Upper lobe of right lung (tissue), 1 donor: Measurements from ENCODE around the gene SLBP. TPM values are rescaled to one million over a fixed set of nuclear protein-coding genes. Genes with fewer than 3 reads are reported as not detected.

ENCODE experiments used
- ATAC-seq: fragments of 200-7000 bp; cut with Tn5 transposase; one replicate; pipeline ENCODE4 v1.9.1; 2020; ENCODE audit warnings: mild to moderate bottlenecking, moderate library complexity
- DNase-seq: peaks from one replicate; pipeline ENCODE4 v3.0.0-alpha.2; 2020
- H3K27ac ChIP-seq: fragments of 200-600 bp; one replicate; pipeline ENCODE4 v1.8.0; 2022
- H3K27me3 ChIP-seq: fragments of 200-600 bp; one replicate; pipeline ENCODE4 v1.8.0; 2022; ENCODE audit warnings: mild to moderate bottlenecking
- H3K36me3 ChIP-seq: fragments of 200-600 bp; one replicate; pipeline ENCODE4 v1.8.0; 2022
- H3K4me1 ChIP-seq: fragments of 200-600 bp; one replicate; pipeline ENCODE4 v1.8.0; 2022
- H3K4me3 ChIP-seq: fragments of 200-600 bp; one replicate; pipeline ENCODE4 v1.8.0; 2022; ENCODE audit warnings: mild to moderate bottlenecking
- H3K9me3 ChIP-seq: fragments of 200-600 bp; one replicate; pipeline ENCODE4 v1.8.0; 2022
- intact Hi-C: fragments of 100-400 bp; cut with DNase I; formaldehyde crosslinking; loops from one replicate; pipeline ENCODE4 v1.11.0; 2022
- total RNA-seq: library from RNA; stranded (reverse); fragmentation: NEBNext Ultra II Directional; extraction: Animal tissue kit (Norgen Biotek cat#: 25700); gene quantifications from one replicate; pipeline ENCODE4 v1.2.1, GENCODE V29; 2021
- TF ChIP-seq, protein P1 (sequence below): fragments of 200-600 bp; IDR thresholded peaks from one replicate; pipeline ENCODE4 v1.8.0; 2022; ENCODE audit warnings: antibody characterized with exemption
- donor health status: DM: no; HTN: yes; CAD: no; lungs with severe emphysema.

The SLBP gene
- total RNA-seq, 1 donor from 2014 or later, result 32.8 TPM

DNA sequence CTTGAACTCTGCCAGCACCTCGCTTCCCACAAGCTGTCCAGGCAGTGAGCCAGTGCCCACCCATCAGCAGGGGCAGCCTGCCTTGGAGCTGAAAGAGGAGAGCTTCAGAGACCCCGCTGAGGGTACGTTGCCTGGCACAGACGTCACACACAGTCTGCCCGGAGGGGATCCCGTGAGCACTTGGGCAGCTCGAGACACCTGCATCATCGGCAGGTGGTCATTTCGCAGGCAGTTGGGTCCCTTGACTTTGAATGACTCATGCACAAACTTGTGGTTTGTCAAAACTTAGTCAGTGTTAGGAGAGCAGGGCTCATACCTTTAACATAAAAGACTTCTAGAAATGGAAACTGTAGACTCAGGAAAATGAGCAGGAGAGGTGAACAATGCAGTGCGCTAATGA, 19.1 kb upstream of the SLBP start:
- Histone ChIP-seq H3K4me1 (peaks cover 30% of the 10 kb centered on the region), H3K9me3 (no peaks in the 10 kb centered on the region), H3K27me3 (no peaks in the 10 kb centered on the region), H3K27ac (no peak overlapping the region), H3K36me3 (peaks cover 5% of the 10 kb centered on the region), H3K4me3 (no peak overlapping the region)
- TF ChIP-seq, protein P1, sequence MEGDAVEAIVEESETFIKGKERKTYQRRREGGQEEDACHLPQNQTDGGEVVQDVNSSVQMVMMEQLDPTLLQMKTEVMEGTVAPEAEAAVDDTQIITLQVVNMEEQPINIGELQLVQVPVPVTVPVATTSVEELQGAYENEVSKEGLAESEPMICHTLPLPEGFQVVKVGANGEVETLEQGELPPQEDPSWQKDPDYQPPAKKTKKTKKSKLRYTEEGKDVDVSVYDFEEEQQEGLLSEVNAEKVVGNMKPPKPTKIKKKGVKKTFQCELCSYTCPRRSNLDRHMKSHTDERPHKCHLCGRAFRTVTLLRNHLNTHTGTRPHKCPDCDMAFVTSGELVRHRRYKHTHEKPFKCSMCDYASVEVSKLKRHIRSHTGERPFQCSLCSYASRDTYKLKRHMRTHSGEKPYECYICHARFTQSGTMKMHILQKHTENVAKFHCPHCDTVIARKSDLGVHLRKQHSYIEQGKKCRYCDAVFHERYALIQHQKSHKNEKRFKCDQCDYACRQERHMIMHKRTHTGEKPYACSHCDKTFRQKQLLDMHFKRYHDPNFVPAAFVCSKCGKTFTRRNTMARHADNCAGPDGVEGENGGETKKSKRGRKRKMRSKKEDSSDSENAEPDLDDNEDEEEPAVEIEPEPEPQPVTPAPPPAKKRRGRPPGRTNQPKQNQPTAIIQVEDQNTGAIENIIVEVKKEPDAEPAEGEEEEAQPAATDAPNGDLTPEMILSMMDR, result no peak
- no peak for DNase-seq
- intact Hi-C loops, result no loop called here
- no peak for ATAC-seq

DNA sequence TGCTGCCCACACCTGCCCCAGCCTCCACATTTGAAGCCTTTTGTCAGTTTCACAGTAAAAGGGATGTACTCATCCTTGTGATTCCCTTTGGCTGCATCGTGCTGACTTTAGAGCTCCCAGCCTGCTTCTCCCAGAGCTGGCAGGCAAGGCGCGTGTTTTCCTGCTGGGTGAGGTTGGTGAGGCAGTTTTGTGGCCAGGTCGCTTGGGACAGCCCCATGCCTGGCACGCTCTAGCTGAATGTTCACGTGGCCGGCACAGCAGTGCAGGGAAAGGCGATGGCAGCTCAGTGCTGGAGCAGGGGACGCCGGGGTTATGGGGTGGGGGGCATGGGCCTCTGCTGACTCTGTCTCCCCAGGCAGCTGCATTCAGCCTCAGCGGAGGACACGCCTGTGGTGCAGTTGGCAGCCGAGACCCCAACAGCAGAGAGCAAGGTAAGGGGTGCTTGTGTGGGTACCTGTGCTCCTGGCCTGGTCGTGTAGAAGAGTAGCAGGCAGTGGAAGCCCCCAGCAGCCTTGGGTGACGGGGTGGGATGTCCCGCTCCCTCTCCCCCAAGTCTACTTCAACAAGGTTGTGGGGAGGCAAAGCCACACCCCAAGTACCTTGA, 18.5 kb upstream of the SLBP start:
- no peaks in the 10 kb centered on the region for H3K9me3 ChIP-seq
- H3K27me3 ChIP-seq, result no peaks in the 10 kb centered on the region
- DNase-seq (no peak), ATAC-seq (no peak)
- peaks cover 30% of the 10 kb centered on the region for H3K4me1 ChIP-seq
- H3K27ac ChIP-seq, result no peak overlapping the region
- H3K36me3 ChIP-seq, result peaks cover 5% of the 10 kb centered on the region
- no peak overlapping the region for H3K4me3 ChIP-seq
- TF ChIP-seq, protein P1, result no peak
- intact Hi-C loops, result no loop called here

DNA sequence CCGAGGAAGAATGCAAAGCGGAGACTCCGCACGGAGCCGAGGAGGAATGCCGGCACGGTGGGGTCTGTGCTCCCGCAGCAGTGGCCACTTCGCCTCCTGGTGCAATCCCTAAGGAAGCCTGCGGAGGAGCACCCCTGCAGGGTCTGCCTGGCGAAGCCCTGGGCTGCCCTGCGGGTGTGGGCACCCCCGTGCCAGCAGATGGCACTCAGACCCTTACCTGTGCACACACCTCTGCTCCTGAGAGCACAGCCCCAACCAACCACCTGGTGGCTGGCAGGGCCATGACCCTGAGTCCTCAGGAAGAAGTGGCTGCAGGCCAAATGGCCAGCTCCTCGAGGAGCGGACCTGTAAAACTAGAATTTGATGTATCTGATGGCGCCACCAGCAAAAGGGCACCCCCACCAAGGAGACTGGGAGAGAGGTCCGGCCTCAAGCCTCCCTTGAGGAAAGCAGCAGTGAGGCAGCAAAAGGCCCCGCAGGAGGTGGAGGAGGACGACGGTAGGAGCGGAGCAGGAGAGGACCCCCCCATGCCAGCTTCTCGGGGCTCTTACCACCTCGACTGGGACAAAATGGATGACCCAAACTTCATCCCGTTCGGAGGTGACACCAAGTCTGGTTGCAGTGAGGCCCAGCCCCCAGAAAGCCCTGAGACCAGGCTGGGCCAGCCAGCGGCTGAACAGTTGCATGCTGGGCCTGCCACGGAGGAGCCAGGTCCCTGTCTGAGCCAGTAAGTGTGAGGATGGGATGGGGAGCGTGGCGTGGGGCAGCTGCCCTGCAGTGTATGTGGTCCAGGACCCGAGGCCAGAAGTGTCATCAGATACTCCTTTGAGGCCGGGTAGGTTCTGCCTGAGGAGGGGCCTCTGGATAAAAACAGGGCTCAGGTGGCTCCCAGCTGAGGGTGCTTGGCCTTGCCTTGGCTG, 16.2 kb upstream of the SLBP start:
- Histone ChIP-seq H3K36me3 (peaks cover 5% of the 10 kb centered on the region), H3K27ac (peak overlapping the region; percentile 79), H3K4me3 (peak overlapping the region; percentile 33), H3K4me1 (peaks cover 30% of the 10 kb centered on the region), H3K27me3 (no peaks in the 10 kb centered on the region), H3K9me3 (no peaks in the 10 kb centered on the region)
- intact Hi-C loops, result loop anchor here (5.0 kb wide), 1 partner anchor 36 kb away; no protein-coding TSS in a partner anchor
- TF ChIP-seq, protein P1, result no peak
- DNase-seq, result peak; percentile 60
- ATAC-seq, result peak; percentile 5

DNA sequence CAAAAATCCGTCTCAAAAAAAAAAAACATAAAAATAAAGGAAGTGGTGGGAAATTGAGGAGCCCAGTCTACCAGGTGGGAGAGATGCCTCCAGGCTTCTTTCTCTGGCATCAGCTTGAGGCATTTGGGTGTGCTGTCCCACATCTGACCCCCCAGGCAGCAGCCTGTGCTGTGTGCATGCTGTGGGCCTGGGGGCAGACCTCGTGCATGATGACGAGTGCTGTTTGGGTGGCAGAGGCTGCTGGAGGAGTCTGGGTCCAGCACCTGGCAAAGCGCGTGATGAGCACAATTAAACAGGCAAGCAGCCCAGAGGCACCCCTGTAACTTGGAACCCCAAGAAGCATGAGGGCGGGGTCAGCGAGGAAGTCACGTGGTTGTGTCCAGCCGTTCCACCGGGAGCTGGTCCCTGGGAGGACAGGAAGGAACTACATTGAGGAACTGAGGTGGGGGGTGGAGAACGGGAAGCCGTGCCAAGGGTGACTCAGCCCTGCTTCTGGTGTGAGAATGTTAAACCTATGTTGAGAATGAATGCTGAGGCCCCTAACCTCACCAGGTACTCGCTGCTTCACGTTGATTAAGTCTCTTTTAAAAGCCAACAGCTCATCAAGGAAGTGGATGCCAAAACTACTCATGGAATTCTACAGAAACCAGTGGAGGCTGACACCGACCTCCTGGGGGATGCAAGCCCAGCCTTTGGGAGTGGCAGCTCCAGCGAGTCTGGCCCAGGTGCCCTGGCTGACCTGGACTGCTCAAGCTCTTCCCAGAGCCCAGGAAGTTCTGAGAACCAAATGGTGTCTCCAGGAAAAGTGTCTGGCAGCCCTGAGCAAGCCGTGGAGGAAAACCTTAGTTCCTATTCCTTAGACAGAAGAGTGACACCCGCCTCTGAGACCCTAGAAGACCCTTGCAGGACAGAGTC, 15.3 kb upstream of the SLBP start:
- Histone ChIP-seq H3K27me3 (no peaks in the 10 kb centered on the region), H3K4me3 (peak overlapping the region; percentile 33), H3K9me3 (no peaks in the 10 kb centered on the region), H3K4me1 (peaks cover 30% of the 10 kb centered on the region), H3K27ac (peak overlapping the region; percentile 79), H3K36me3 (peaks cover 5% of the 10 kb centered on the region)
- ATAC-seq, result peak; percentile 72
- peak; percentile 86 for DNase-seq
- intact Hi-C loops, result loop anchor here (5.0 kb wide), 1 partner anchor 35 kb away; no protein-coding TSS in a partner anchor
- TF ChIP-seq, protein P1, result no peak

DNA sequence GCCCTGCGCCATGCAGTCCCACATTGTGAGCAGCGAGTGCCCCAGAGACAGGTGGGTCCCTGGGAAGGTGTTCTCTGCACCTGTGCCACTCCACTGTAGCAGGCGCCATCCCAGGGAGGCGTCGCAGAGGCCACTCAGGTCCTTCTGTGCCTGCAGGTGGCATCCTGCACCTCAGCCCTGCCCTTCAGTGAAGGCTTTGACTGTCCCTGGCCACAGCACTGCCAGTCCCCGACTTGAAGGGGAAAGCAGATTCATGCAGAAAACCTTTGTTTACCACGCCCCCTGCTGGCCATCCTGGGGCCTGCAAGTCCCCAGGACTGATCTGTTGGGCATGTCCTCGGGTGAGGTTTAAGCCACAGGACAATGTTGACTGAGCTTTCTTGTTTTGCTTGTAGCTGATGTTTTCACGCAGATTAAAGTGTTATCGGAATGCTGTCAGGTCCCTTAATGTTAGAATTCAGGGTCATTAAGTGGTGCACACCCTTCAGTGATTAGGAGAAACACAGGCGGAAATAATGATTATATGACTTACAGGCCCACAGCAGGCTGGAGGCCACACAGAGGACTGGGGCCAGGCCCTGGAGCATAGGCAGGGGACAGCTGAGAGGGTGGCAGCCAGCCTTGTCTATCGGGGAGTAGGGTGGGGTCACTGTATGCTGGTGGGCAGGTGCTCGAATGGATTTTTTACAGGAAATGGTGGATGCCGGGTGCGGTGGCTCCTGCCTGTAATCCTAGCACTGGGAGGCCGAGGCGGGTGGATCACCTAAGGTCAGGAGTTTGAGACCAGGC, 14.2 kb upstream of the SLBP start:
- ATAC-seq (peak; percentile 82), DNase-seq (peak; percentile 93)
- intact Hi-C loops, result loop anchor here (5.0 kb wide), 1 partner anchor 34 kb away; no protein-coding TSS in a partner anchor
- Histone ChIP-seq H3K27ac (peak overlapping the region; percentile 79), H3K4me3 (no peak overlapping the region), H3K27me3 (no peaks in the 10 kb centered on the region), H3K9me3 (no peaks in the 10 kb centered on the region), H3K36me3 (peaks cover 3% of the 10 kb centered on the region), H3K4me1 (peaks cover 37% of the 10 kb centered on the region)
- TF ChIP-seq, protein P1, result peak; percentile 100
